Measurements from ENCODE around the gene PPM1E. TPM values are rescaled to one million over a fixed set of nuclear protein-coding genes. Genes with fewer than 3 reads are reported as not detected.

PPM1E gene
- total RNA-seq, 4 donors from 2014 or later, result 0.14 TPM; not detected in 3

DNA sequence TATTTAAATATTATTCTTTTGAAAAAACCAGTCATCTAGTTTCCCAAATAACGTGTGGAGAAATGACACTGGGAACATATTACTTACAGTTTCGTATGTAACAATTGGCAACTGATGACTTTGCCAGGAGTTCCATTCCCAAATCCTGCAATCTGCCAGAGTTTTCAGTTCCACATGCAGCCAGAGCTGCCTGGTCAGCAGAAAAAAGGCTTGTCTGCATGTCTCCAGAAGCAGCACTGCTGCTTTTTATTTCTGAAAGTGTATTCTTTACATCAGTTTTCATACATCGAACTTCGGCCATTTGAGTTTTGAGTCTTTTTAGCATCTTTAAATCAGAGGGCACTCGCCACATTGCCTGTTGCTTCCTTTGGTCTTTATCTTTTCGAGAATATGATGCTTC is 272.7 kb downstream of the PPM1E start:
- intact Hi-C loops (cut with DNase I; ENCODE audit: low total_unique reads) (no loop called here), in situ Hi-C loops (cut with MboI; ENCODE audit: low pct_ligation_motif_present in 1 of 4, low pct_unique_long_range_greater_than_20kb in 1 of 4, low sequenced_read_pairs in 3 of 4) (loop anchor here in 1 of 4 donors (25.0 kb wide), 1 partner anchor 91 kb away; no protein-coding TSS in a partner anchor)
- no peak overlapping the region for H3K27ac ChIP-seq
- no peak for DNase-seq
- H3K4me3 ChIP-seq, result no peak overlapping the region
- no peaks in the 10 kb centered on the region for H3K27me3 ChIP-seq
- peaks cover 0 to 3% (median 0%) of the 10 kb centered on the region in 4 donors for H3K4me1 ChIP-seq
- H3K36me3 ChIP-seq, result peaks cover 0 to 10% (median 3%) of the 10 kb centered on the region in 4 donors
- no peaks in the 10 kb centered on the region for H3K9me3 ChIP-seq
- TF ChIP-seq EP300 (IDR thresholded peaks at IDR 0.05; ENCODE audit: low read depth) (no peak), POLR2A (IDR thresholded peaks at IDR 0.05) (no peak), POLR2AphosphoS5 (IDR thresholded peaks at IDR 0.05) (no peak)
- TF ChIP-seq, protein P1, sequence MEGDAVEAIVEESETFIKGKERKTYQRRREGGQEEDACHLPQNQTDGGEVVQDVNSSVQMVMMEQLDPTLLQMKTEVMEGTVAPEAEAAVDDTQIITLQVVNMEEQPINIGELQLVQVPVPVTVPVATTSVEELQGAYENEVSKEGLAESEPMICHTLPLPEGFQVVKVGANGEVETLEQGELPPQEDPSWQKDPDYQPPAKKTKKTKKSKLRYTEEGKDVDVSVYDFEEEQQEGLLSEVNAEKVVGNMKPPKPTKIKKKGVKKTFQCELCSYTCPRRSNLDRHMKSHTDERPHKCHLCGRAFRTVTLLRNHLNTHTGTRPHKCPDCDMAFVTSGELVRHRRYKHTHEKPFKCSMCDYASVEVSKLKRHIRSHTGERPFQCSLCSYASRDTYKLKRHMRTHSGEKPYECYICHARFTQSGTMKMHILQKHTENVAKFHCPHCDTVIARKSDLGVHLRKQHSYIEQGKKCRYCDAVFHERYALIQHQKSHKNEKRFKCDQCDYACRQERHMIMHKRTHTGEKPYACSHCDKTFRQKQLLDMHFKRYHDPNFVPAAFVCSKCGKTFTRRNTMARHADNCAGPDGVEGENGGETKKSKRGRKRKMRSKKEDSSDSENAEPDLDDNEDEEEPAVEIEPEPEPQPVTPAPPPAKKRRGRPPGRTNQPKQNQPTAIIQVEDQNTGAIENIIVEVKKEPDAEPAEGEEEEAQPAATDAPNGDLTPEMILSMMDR (IDR thresholded peaks at IDR 0.05), result no peak
- WGBS, 2 donors (ENCODE audit: low coverage in 1 of 2), result 91 to 92% methylated on average over 6 of the region's 6 CpGs

DNA sequence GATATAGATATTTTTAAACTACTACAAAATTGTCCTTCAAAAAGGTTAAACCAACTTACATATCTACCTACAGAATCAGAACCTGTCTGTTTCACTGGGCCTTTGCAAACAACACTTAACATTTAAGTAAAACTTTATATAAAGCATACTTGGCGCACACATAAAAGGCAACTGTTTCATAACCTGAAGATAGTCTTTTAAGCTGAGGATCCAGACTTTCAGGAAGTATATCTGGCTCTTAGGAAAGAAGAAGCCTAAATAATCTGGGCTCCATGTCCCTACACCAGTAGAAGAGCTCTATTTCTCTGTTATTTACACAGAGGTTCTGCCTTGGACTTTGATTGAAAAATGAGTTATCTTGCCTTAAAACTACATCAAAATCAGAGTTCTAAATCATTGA is 275.2 kb downstream of the PPM1E start:
- intact Hi-C loops (cut with DNase I; ENCODE audit: low total_unique reads), result no loop called here
- in situ Hi-C loops (cut with MboI; ENCODE audit: low pct_ligation_motif_present in 1 of 4, low pct_unique_long_range_greater_than_20kb in 1 of 4, low sequenced_read_pairs in 3 of 4), result loop anchor here in 1 of 4 donors (25.0 kb wide), 1 partner anchor 94 kb away; no protein-coding TSS in a partner anchor
- no peak for DNase-seq
- no peaks in the 10 kb centered on the region for H3K9me3 ChIP-seq
- TF ChIP-seq POLR2A (IDR thresholded peaks at IDR 0.05) (no peak), POLR2AphosphoS5 (IDR thresholded peaks at IDR 0.05) (no peak), EP300 (IDR thresholded peaks at IDR 0.05; ENCODE audit: low read depth) (no peak)
- TF ChIP-seq, protein P1 (IDR thresholded peaks at IDR 0.05), result no peak
- 100% methylated on average over 1 of the region's 1 CpG for WGBS, 2 donors (ENCODE audit: low coverage in 1 of 2)
- no peak overlapping the region for H3K4me3 ChIP-seq
- H3K4me1 ChIP-seq, result peaks cover 0 to 3% (median 0%) of the 10 kb centered on the region in 4 donors
- H3K27ac ChIP-seq, result no peak overlapping the region
- peaks cover 0 to 10% (median 3%) of the 10 kb centered on the region in 4 donors for H3K36me3 ChIP-seq
- H3K27me3 ChIP-seq, result no peaks in the 10 kb centered on the region

Small RNA genes within 50 kb of the gene (small RNA-seq; reads per million reads assigned to genes)
- gene AC025521.1, result 0 reads per million in 4 donors
- gene RF00017, result 0 reads per million in 4 donors
- 0 reads per million in 4 donors for gene RNU6-518P

Other genes starting within 250 kb of the PPM1E start
- gene MTMR4, start 241.2 kb upstream of the PPM1E start, total RNA-seq, result 10 to 100 TPM; 43.2 to 79.6 (median 53.1) TPM
- under 1 TPM in 1 of 4 donors, not detected in 3; 0.27 TPM for gene TEX14, start 63.8 kb upstream of the PPM1E start, total RNA-seq
- gene RAD51C, start 63.3 kb upstream of the PPM1E start, total RNA-seq, result 10 to 100 TPM in 2 of 4 donors, 1 to 10 TPM in 2; 4.9 to 37.0 (median 9.2) TPM

Measured in transverse colon (tissue), 4 donors.